DND-41 (cell line): Measurements from ENCODE around the gene PRTG.

Source experiments
- CTCF ChIP-seq: IDR thresholded peaks from 2 replicates; pipeline ENCODE4 v1.5.1; 2012; ENCODE audit warnings: borderline replicate concordance, low read length, moderate library complexity, mild to moderate bottlenecking; ENCODE audit not compliant: poor library complexity, severe bottlenecking; ENCODE audit errors: extremely low read depth
- EZH2 ChIP-seq: IDR thresholded peaks from 3 replicates; pipeline ENCODE4 v1.6.1; 2012; ENCODE audit warnings: borderline replicate concordance, low read depth, mild to moderate bottlenecking, moderate library complexity, low read length, inconsistent platforms; ENCODE audit not compliant: severe bottlenecking

DNA sequence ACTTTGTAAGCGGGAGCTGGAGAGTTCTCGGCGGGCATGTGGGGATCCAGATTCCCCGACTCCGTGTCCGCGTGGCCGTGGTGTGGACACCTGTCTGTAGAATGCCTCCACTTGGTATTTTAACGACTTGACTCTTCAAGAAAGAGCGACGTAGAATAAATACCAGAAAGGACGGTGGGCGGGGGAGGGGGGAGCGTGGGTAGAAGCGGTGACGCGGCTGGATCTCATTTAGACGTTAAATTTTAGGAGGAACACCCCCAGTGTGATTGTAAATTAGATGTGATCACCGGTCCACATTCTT lies 154.2 kb downstream of the PRTG start:
- TF ChIP-seq CTCF (no peak), EZH2 (no peak)
